HCT116 (cell line): ENCODE results near the gene DZIP3. TPM values are rescaled to one million over a fixed set of nuclear protein-coding genes. Genes with fewer than 3 reads are reported as not detected.

Source experiments
- ATAC-seq: fragments of 200-7000 bp; cut with Tn5 transposase; 2 replicates; pipeline ENCODE4 v1.9.1; 2020; ENCODE audit warnings: mild to moderate bottlenecking, moderate library complexity
- BruUV-seq: library from RNA; stranded (reverse); fragments of 400-500 nt; replicated peaks from 2 replicates; lab custom pipeline; 2021; lab: Mats Ljungman, UMichigan
- CTCF ChIA-PET: fragments of 300-600 bp; sonication (Branson Sonifier 250); formaldehyde crosslinking; loops from one replicate; lab custom pipeline; 2021; ENCODE audit warnings: antibody characterized with exemption; lab: Charles Lee
- POLR2A ChIA-PET: fragments of 300-600, 350-600 bp; sonication (Branson Sonifier 250); formaldehyde crosslinking; loops from one replicate; lab custom pipeline; 2021; ENCODE audit warnings: antibody characterized with exemption; lab: Charles Lee
- RAD21 ChIA-PET, 2 experiments: fragments of 300-600 bp; sonication (Branson Sonifier 250); formaldehyde crosslinking; loops; one replicate each; lab custom pipeline; 2023; ENCODE audit warnings: low total read pairs in 2 of 2; ENCODE audit not compliant: uncharacterized antibody in 2 of 2, unreplicated experiment in 2 of 2, low non-redundant PET in 1 of 2; lab: Charles Lee
- DNase-seq: peaks from one replicate; pipeline ENCODE4 v3.0.0-alpha.2; 2010; ENCODE audit warnings: low read depth, low spot score
- H2AFZ ChIP-seq: fragments of 200-600 bp; shearing (Covaris generic), sonication (generic); 2 replicates; pipeline ENCODE4 v1.6.1; 2017; ENCODE audit warnings: low read depth, mixed run types, mixed read lengths, antibody characterized with exemption, low read length; ENCODE audit not compliant: poor library complexity, severe bottlenecking
- H3K27ac ChIP-seq: 2 replicates; pipeline ENCODE4 v1.5.1; 2012; ENCODE audit warnings: low read depth, low read length
- H3K27me3 ChIP-seq: fragments of 200-600 bp; sonication (generic); 2 replicates; pipeline ENCODE4 v1.6.1; 2016; ENCODE audit warnings: mixed run types, low read length, mixed read lengths; ENCODE audit not compliant: insufficient read depth
- H3K36me3 ChIP-seq, 2 experiments: fragments of 200-500 bp in 1 of 2; fragments of 200-600 bp in 1 of 2; sonication (Bioruptor generic) in 1 of 2; sonication (generic) in 1 of 2; 2 replicates each; pipeline versions ENCODE4 v1.5.1 to v1.6.1; 2014 to 2016; ENCODE audit warnings: low read length in 2 of 2, inconsistent platforms in 1 of 2, mixed read lengths in 1 of 2, mixed run types in 1 of 2; ENCODE audit not compliant: insufficient read depth in 2 of 2, control insufficient read depth in 1 of 2
- H3K4me1 ChIP-seq, 2 experiments: fragments of 200-600 bp in 1 of 2; sonication (generic) in 1 of 2; 2 replicates each; pipeline versions ENCODE4 v1.5.1 to v1.6.1; 2012 to 2017; ENCODE audit warnings: low read length in 2 of 2, inconsistent platforms in 1 of 2, mild to moderate bottlenecking in 1 of 2, mixed read lengths in 1 of 2, mixed run types in 1 of 2, moderate library complexity in 1 of 2; ENCODE audit not compliant: insufficient read depth in 2 of 2, control insufficient read depth in 1 of 2
- H3K4me2 ChIP-seq: fragments of 200-600 bp; sonication (generic); 2 replicates; pipeline ENCODE4 v1.6.1; 2017; ENCODE audit warnings: mixed run types, low read length, mixed read lengths
- H3K4me3 ChIP-seq, 2 experiments: fragments of 200-600 bp in 1 of 2; sonication (generic) in 1 of 2; replicated peaks in 1 of 2; 2 replicates each; pipeline ENCODE4 v1.5.1; 2011 to 2016; ENCODE audit warnings: low read length in 2 of 2, control low read depth in 1 of 2, low read depth in 1 of 2, mild to moderate bottlenecking in 1 of 2, mixed read lengths in 1 of 2, mixed run types in 1 of 2
- H3K79me2 ChIP-seq: fragments of 200-600 bp; sonication (generic); 2 replicates; pipeline ENCODE4 v1.6.1; 2017; ENCODE audit warnings: mild to moderate bottlenecking, mixed run types, low read length, moderate library complexity, mixed read lengths; ENCODE audit not compliant: insufficient read depth
- H3K9ac ChIP-seq: fragments of 200-600 bp; sonication (generic); 2 replicates; pipeline ENCODE4 v1.6.1; 2016; ENCODE audit warnings: low read length, mixed read lengths
- H3K9me2 ChIP-seq: fragments of 200-600 bp; sonication (generic), shearing (Covaris generic); 2 replicates; pipeline ENCODE4 v1.6.1; 2017; ENCODE audit warnings: mixed run types, mild to moderate bottlenecking, moderate library complexity; ENCODE audit not compliant: insufficient read depth
- H3K9me3 ChIP-seq, 2 experiments: fragments of 200-500 bp in 1 of 2; fragments of 200-600 bp in 1 of 2; sonication (Bioruptor generic) in 1 of 2; sonication (generic) in 1 of 2; 2 replicates each; pipeline ENCODE4 v1.6.1; 2014 to 2017; ENCODE audit warnings: low read length in 2 of 2, mixed read lengths in 2 of 2, inconsistent platforms in 1 of 2, low read depth in 1 of 2, mild to moderate bottlenecking in 1 of 2, mixed run types in 1 of 2, moderate library complexity in 1 of 2; ENCODE audit not compliant: control insufficient read depth in 1 of 2, insufficient read depth in 1 of 2
- H4K20me1 ChIP-seq: fragments of 200-600 bp; sonication (generic), shearing (Covaris generic); 2 replicates; pipeline ENCODE4 v1.6.1; 2017; ENCODE audit warnings: mixed run types, mild to moderate bottlenecking, moderate library complexity; ENCODE audit not compliant: insufficient read depth
- CBX3 ChIP-seq: IDR thresholded peaks from 2 replicates; pipeline ENCODE4 v1.6.1; 2012; ENCODE audit warnings: low read depth
- CEBPB ChIP-seq: IDR thresholded peaks from 2 replicates; pipeline ENCODE4 v1.6.1; 2012; ENCODE audit warnings: low read depth
- ELF1 ChIP-seq: IDR thresholded peaks from 2 replicates; pipeline ENCODE4 v1.6.1; 2012; ENCODE audit warnings: low read depth, borderline replicate concordance
- EZH2 ChIP-seq: fragments of 200-600 bp; sonication (generic); IDR thresholded peaks from 2 replicates; pipeline ENCODE4 v1.6.1; 2017; ENCODE audit warnings: antibody characterized with exemption, mixed run types
- FOSL1 ChIP-seq: IDR thresholded peaks from 2 replicates; pipeline ENCODE4 v1.6.1; 2012; ENCODE audit warnings: low read depth
- JUND ChIP-seq: IDR thresholded peaks from 2 replicates; pipeline ENCODE4 v1.6.1; 2012
- MAX ChIP-seq: IDR thresholded peaks from 2 replicates; pipeline ENCODE4 v1.6.1; 2012
- POLR2A ChIP-seq: IDR thresholded peaks from 2 replicates; pipeline ENCODE4 v1.7.0; 2011; ENCODE audit warnings: borderline replicate concordance; ENCODE audit not compliant: insufficient read depth, insufficient read length; ENCODE audit errors: extremely low read depth
- POLR2AphosphoS5 ChIP-seq: IDR thresholded peaks from 2 replicates; pipeline ENCODE4 v1.6.1; 2011; ENCODE audit warnings: mild to moderate bottlenecking, low read depth, low read length, moderate library complexity
- SIN3A ChIP-seq: IDR thresholded peaks from 2 replicates; pipeline ENCODE4 v1.6.1; 2012; ENCODE audit warnings: low read depth
- SRF ChIP-seq: IDR thresholded peaks from 2 replicates; pipeline ENCODE4 v1.6.1; 2012; ENCODE audit warnings: low read depth
- TCF7L2 ChIP-seq: IDR thresholded peaks from 2 replicates; pipeline ENCODE4 v1.7.0; 2011; ENCODE audit warnings: borderline replicate concordance, inconsistent platforms; ENCODE audit not compliant: insufficient read depth, insufficient read length; ENCODE audit errors: extremely low read depth
- YY1 ChIP-seq: IDR thresholded peaks from 2 replicates; pipeline ENCODE4 v1.6.1; 2011; ENCODE audit warnings: low read length, low read depth, moderate library complexity, mild to moderate bottlenecking; ENCODE audit not compliant: insufficient replicate concordance; ENCODE audit errors: extremely low read depth
- ZFX ChIP-seq: fragments of 450-650 bp; IDR thresholded peaks from 2 replicates; pipeline ENCODE4 v1.6.1; 2017
- intact Hi-C: fragments of 100-400 bp; cut with micrococcal nuclease; formaldehyde crosslinking; loops from 2 replicates; pipeline ENCODE4 v1.10.0; 2022
- total RNA-seq: library from RNA; stranded (reverse); gene quantifications from one replicate; pipeline ENCODE4 v1.2.1, GENCODE V29; 2021; ENCODE audit not compliant: unreplicated experiment
- TF ChIP-seq, protein P1 (sequence below): IDR thresholded peaks from 2 replicates; pipeline ENCODE4 v1.6.1; 2012
- TF ChIP-seq, protein P2 (sequence below), 3 experiments: fragments of 200-600 bp in 1 of 3; sonication (generic) in 1 of 3; IDR thresholded peaks in 2 of 3; conservative IDR thresholded peaks in 1 of 3; 2 replicates each; pipeline ENCODE4 v1.5.1; 2012 to 2017; ENCODE audit warnings: low read depth in 2 of 3, low read length in 2 of 3, antibody characterized with exemption in 1 of 3, borderline replicate concordance in 1 of 3, control low read depth in 1 of 3, mild to moderate bottlenecking in 1 of 3, mixed read lengths in 1 of 3, mixed run types in 1 of 3, moderate library complexity in 1 of 3; ENCODE audit not compliant: insufficient read depth in 1 of 3

DZIP3 gene
- total RNA-seq, 1 experiment from 2014 or later, result 19.4 TPM

GRCh38 chr3:108713816-108714215 is 124.3 kb downstream of the DZIP3 start:
- BruUV-seq, result no TSS peak

GRCh38 chr3:108718454-108718853 is 128.9 kb downstream of the DZIP3 start:
- H3K4me1 ChIP-seq, result no peaks in the 10 kb centered on the region
- no peaks in the 10 kb centered on the region for H3K36me3 ChIP-seq
- H3K27ac ChIP-seq, result no peak overlapping the region
- ChIA-PET POLR2A (no interaction called here), CTCF (no interaction called here), RAD21 (no interaction called here)
- no peak for DNase-seq
- H3K4me2 ChIP-seq, result no peak overlapping the region
- no peak overlapping the region for H3K9ac ChIP-seq
- no peak overlapping the region for H3K4me3 ChIP-seq
- intact Hi-C loops, result no loop called here
- H3K79me2 ChIP-seq, result no peaks in the 10 kb centered on the region
- no peaks in the 10 kb centered on the region for H3K9me2 ChIP-seq
- no peak for ATAC-seq
- H3K27me3 ChIP-seq, result no peaks in the 10 kb centered on the region
- H3K9me3 ChIP-seq, result no peaks in the 10 kb centered on the region
- BruUV-seq, result no TSS peak
- no peaks in the 10 kb centered on the region for H4K20me1 ChIP-seq
- no peak overlapping the region for H2AFZ ChIP-seq
- TF ChIP-seq POLR2AphosphoS5 (no peak), SRF (no peak), YY1 (no peak), JUND (no peak), TCF7L2 (no peak), CBX3 (no peak), POLR2A (no peak), EZH2 (no peak), ZFX (no peak), FOSL1 (no peak), MAX (no peak), CEBPB (no peak), SIN3A (no peak), ELF1 (no peak)
- TF ChIP-seq, protein P1, sequence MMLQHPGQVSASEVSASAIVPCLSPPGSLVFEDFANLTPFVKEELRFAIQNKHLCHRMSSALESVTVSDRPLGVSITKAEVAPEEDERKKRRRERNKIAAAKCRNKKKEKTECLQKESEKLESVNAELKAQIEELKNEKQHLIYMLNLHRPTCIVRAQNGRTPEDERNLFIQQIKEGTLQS, result no peak
- TF ChIP-seq, protein P2, sequence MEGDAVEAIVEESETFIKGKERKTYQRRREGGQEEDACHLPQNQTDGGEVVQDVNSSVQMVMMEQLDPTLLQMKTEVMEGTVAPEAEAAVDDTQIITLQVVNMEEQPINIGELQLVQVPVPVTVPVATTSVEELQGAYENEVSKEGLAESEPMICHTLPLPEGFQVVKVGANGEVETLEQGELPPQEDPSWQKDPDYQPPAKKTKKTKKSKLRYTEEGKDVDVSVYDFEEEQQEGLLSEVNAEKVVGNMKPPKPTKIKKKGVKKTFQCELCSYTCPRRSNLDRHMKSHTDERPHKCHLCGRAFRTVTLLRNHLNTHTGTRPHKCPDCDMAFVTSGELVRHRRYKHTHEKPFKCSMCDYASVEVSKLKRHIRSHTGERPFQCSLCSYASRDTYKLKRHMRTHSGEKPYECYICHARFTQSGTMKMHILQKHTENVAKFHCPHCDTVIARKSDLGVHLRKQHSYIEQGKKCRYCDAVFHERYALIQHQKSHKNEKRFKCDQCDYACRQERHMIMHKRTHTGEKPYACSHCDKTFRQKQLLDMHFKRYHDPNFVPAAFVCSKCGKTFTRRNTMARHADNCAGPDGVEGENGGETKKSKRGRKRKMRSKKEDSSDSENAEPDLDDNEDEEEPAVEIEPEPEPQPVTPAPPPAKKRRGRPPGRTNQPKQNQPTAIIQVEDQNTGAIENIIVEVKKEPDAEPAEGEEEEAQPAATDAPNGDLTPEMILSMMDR (IDR thresholded peaks at IDR 0.05 in 2 of 3, conservative IDR thresholded peaks at IDR 0.05 in 1 of 3; ENCODE audit: borderline replicate concordance in 1 of 3, insufficient read depth in 1 of 3, low read depth in 2 of 3, low read length in 2 of 3), result no peak

More at GRCh38 chr3:108713816-108714215, 124.3 kb downstream of the DZIP3 start:
- Histone ChIP-seq H2AFZ (no peak overlapping the region), H3K4me2 (no peak overlapping the region), H3K9me3 (no peaks in the 10 kb centered on the region), H3K36me3 (no peaks in the 10 kb centered on the region), H3K27ac (no peak overlapping the region), H3K79me2 (no peaks in the 10 kb centered on the region), H4K20me1 (no peaks in the 10 kb centered on the region), H3K9me2 (no peaks in the 10 kb centered on the region)
- CTCF ChIA-PET, result no interaction called here
- POLR2A ChIA-PET, result no interaction called here
- RAD21 ChIA-PET, result no interaction called here
- intact Hi-C loops, result no loop called here
- no peak for ATAC-seq
- no peak for TF ChIP-seq ZFX
- no peak for TF ChIP-seq CEBPB
- no peak for TF ChIP-seq FOSL1
- TF ChIP-seq, protein P1, result no peak
- TF ChIP-seq, all 23 proteins: peak for 0
- Histone ChIP-seq H3K4me3 (no peak overlapping the region), H3K4me1 (no peaks in the 10 kb centered on the region), H3K27me3 (no peaks in the 10 kb centered on the region), H3K9ac (no peak overlapping the region)
- no peak for DNase-seq
